GM18861 (cell line): ENCODE results near the gene PTGES2.

Source experiments
- ATAC-seq: cut with Tn5 transposase; IDR thresholded peaks from one replicate; pipeline ENCODE4 v1.9.1; 2021; ENCODE audit not compliant: unreplicated experiment

The PTGES2 gene

DNA sequence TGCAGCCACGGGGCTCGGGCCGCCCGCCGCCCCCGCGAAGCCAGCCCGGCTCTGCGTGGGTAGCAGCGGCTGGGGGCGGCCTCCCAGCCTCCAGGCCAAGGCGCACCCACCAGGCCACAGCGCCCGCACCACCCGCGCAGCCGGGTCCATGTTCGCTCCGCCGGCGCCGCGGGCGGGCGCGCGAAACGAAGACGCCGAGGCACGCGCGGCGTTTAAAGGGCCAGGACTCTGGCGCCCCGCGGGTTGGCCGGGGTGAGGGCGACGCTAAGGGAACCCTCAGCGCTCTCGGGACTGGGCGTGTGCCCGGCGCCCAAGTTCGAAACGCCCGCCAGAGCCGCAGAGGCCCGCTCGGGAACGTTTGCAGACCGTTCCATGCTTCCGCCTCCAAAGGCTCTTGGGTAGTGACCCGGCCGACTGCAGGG is at the start of gene PTGES2:
PTGES2 (minus strand) TSS at position 162 of the 422 bp plus-strand sequence; CDS start at position 150, 12 bp downstream.
- ATAC-seq = peak; percentile 51

DNA sequence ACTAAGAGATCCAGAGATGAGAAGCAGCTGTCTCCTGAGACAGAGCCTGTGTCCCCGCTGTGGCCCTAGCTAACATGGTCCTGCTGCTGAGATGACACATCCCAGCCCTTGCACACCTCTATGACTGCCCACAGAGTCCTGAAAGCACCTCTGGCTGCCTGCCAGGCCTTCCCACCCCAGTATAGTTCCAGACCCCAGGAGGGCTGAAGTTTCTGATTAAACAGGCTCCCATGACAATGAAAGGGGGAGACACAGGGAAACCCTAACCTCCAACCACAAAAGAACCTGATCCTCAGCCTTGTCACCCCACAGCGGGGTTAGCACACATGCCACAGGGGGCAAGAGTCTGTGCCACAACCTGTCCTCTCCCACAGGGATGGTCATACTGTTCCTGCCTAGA is 48.2 kb upstream of the PTGES2 start:
- no peak for ATAC-seq

DNA sequence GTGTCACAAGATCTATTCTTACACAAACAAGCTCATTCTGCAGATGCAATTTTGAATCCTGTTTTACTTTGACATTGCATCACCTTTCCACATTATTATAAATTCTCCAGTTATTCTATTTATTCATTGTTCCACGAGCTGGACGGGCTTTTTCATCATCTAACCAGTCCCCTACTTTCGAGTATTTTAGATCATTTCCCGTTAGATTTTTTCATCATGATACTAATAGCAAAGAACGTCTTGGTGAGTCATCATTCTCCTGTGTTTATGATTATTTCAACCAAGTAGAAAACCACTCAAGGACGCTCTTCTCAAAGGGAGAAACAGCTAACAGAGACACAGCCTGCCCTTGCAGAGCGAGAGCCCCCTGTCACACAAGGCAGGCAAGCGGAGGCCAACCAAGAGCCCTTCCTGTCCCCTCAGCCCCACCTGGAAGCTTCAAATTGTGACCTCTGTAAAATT is 47.6 kb upstream of the PTGES2 start:
- no peak for ATAC-seq

DNA sequence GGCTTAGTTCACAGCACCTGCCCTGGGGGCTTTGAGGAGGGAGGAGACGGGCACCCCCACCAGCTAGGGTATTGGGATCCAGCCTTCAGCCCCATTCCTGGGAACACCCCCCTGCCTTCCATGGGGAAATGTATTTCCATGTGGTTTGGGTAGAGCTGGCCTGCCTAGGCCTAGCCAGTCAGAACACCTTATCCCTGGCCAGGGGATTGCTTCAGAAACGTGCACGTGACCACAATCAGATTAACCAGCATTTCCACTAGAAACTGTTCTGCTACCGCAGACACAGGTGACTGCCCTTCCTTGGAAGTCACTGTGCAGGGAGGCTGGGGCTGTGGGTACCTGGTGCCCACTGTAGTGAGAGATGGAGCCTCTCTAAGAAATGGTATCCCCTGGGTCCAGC is 46.5 kb upstream of the PTGES2 start:
- ATAC-seq = no peak

DNA sequence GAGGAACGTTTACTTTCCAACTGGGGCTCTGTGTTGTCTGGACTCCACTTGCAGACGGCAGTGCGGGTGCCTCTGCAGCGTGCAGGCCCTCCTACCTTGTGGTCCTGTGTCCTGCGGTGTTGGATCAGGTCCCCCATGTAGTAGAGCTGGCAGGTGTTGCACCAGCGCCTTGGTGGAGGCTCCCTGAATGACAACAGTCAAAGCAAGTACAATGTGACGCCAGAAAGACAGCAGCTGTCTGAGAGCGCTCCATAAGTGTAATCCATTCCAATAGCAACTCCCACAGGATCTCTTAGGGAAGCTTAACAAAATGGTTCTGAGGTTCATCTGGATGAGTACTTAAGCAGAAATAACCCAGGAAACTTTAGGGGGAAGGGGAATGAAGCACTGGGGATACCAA is 42.4 kb upstream of the PTGES2 start:
- ATAC-seq = no peak

DNA sequence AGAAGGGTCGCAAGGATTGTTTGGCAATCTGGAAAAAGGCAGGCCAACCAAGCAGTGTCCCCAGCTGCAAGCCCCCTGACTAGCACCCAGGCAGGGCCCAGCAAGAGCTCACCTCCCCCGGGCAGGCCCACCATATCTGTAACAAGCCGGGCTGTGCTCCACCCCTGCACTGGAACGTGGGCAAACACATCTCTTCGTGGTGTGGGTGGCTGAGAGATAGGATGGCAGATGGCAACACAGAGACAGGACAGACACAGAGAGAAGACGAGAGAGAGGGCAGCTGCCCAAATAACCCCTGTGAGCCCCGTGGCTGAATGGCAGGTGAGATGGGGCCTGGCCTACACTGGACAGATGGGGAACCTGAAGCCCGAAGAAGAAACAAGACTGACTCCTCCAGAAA is 42.0 kb upstream of the PTGES2 start:
- no peak for ATAC-seq

DNA sequence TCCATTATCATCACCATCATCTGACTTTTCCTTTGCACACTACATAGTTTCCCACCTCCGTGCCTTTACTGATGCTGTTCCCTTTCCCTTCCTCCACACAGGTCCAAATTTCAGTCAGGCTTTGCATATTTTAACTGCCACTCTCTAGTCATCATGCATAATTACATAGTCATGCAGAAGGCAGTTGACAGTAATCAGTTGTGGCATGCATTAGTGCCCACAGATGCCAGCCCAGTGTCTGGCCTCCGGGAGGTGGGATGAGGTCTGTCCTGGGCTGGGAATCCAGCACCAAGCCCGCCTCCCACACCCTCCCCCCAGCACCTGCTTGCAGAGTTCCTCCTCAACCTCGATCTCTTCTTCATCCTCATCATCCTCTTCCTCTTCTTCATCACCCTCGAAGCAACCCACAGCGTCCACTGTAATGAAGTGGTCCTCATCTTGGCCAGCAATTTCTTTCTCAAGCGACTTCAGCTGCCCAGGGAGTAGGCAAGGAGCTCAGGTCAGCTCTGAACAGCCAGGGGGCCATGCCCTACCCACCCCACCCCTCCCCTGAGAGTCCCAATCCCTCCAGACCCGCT is 41.3 kb upstream of the PTGES2 start:
- no peak for ATAC-seq

DNA sequence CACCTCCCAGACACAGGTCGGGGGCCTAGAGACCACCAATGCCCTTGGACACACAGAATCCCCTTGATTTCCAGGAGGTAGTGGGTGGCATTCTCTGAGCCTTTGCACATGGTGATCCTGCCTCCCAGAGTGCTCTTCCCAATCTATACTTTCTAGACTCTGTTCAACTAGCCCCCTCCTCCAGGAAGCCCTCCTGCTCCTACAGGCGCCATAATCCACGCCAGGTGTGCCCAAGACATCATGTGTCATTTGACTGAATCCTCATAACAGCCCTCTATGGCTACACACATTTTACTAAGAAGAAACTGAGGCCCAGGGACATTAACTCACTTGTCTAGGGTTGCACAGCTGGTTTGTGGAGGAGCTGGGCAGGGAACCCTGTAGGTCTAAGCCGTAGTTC is 39.7 kb upstream of the PTGES2 start:
- no peak for ATAC-seq

DNA sequence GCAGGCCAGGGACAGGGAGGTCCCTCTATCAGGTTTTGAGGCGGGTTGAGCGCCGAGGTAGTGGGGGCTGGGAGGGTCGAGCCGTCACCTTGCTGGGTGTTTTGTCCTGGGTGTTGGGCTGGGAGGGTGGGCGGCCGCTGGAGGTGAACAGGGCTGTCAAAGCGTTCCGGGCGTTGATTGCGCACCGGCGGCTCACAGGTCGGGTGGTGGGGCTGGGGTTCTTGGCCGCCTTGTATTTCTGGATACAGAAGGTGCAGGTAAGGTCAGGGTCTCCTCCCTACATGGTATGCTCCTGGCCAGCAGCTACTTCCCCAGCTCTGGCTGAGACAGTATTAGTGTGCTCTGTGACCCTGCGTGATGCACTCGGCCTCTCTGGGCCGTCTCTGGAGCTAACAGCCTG is 38.6 kb upstream of the PTGES2 start:
- ATAC-seq = no peak

DNA sequence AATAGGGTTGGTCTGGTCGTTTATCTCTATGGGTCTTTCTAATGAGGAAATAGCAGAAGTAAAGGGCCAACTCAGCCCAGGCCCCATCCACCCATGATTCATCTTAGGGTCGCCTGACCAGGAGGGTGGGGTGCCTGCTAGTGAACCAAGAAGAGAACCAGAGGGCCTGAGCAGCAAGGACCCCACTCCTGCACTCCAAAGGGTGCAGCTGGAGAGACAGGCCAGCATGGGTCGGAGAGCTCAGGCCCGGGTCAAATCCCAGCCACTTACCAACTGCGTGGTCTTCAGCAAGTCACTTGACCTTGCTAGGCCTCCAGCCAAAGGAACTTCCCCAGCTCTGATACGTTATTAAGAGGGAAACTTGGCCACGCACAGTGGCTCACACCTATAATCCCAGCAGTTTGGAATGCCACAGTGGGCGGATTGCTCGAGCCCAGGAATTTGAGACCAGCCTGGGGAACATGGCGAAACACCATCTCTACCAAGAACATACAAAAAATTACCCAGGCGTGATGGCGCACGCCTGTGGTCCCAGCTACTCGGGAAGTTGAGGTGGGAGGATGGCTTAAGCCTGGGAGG is 36.9 kb upstream of the PTGES2 start:
- no peak for ATAC-seq

DNA sequence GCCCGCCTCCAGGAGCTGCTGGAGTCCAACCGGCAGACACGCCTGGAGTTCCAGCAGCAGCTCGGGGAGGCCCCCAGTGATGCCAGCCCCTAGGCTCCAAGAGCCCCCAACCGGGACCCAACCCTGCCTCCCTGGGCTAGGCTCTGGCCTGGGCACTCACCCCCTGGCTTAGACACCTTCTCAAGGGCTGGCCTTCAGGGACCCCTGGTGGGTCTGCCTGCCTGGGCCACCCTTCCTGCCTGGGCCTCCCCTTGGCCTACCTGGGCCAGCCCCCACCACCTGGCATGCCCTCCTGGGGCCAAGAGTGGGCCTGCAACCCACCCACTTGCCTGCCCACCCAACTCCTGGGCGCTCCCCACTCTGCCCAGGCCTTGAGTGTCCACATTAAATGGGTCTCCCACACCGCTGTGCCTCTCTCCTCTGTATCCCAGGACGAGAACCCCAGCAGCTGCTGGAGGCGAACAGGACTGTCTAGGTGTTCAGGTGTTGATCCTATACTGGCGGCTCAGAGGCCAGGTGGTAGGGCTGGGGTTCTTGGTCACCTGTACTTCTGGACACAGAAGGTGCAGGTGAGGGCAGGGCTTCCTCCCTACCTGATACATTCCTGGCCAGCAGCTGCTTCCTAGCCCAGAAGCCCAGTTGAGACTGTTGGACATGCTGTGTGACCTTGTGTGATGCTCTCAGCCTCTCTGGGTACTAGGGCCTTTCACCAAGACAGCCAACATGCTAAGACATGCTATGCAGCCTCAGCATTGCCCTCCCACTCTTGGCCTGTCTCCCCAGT is 36.2 kb upstream of the PTGES2 start:
- no peak for ATAC-seq

DNA sequence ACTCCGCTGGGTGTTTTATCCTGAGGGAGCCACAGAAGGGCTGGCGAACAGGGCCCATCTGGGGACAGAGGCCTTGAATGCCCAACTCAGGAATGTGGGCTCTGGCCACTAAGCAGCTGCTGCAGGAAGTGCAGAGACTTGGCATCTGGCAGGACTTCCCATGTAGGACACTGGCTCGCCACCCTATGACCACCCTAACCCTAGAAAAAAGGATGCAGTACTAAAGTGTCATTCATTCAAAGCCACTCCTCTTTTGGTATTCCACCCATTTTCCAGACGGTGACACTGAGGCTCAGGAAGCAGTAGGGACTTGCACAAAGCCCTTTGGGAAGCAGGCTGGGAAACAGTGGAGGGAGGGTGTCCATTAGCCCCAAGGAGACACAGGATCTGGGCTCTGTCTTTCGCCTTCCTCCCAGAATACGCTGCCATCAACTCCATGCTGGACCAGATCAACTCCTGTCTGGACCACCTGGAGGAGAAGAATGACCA is 35.5 kb upstream of the PTGES2 start:
- ATAC-seq = no peak

DNA sequence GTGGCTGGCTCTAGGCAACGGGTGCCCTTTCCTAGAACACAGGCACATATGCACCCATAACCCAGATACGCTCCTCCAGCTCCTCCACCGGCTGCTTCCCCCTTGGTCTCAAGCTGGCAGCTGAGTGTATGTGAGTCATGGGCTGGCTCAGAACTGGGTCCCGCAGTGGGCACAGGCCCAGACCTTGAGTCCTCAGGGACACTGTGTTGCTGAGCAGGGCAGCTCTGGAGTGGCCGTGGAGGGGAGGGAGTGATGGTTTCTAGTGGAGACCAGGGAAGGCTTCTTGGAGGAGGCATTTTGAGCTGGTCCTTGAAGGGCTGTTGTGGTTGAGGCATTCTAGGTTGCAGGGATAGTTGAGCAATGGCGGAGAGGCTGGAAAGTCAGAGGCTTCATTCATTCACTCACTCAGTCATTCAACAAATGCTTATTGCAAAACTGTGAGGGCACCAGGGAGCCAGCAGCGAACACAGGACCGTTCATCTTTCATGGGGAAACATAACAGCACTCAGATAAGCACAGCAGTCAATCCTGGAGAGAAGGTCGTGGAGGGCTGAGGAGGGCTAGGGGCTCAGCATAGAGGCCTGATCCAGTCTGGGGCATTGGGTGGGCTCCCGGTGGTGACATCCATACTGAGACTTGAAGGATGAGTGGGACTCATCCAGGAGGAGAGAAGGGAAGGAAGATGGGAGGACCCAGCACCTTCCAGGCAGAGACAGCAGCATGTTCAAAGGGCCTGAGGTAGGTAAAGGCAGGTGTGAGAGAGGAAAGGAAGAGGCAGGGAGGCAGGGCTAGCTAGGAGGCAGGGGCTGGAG is 34.9 kb upstream of the PTGES2 start:
- ATAC-seq = no peak

DNA sequence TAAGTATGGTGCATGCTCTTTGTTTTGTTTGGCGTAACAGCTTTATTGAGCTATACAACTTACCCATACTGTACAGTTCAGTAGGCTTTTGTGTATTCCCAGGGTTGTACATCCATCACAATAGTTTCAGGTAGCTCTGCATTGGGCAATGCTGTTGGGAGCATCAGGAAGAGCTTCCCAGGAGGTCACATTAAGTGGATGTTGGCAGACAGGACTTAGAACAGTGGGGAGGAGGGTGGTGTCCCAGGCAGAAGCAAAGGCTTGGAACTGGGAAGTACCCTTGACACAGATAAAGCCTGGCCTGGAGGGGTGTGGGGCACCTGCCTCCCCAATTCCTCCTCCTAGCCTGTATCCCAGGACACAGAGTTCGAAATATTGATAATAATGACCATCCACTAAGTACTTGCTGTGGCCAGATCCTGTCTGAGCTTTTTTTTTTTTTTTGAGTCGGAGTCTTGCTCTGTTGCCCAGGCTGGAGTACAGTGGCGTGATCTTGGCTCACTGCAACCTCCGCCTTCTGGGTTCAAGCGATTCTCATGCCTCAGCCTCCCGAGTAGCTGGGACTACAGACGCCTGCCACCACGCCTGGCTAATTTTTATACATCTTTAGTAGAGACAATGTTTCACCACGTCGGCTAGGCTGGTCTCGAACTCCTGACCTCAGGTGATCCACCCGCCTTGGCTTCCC is 33.8 kb upstream of the PTGES2 start:
- no peak for ATAC-seq

DNA sequence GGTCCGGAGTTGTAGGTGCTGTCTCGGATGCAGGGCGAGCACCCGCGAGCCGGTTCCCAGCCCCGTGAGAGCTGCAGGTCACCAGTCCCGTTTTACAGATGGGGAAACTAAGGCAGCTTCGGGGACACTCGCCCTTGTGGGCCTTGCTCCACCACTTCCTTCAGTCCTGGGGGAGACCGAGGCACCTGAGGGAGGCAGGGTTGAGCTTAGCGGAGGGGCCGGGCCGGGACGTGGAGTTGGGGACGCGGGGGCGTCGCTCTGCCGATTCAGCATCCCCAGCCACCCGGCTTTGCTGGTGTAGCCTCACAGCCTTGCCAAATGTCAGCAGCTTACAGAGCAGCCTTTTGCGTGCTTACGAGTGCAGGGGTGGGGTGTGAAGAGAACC is 33.1 kb upstream of the PTGES2 start:
- peak; percentile 8 for ATAC-seq

DNA sequence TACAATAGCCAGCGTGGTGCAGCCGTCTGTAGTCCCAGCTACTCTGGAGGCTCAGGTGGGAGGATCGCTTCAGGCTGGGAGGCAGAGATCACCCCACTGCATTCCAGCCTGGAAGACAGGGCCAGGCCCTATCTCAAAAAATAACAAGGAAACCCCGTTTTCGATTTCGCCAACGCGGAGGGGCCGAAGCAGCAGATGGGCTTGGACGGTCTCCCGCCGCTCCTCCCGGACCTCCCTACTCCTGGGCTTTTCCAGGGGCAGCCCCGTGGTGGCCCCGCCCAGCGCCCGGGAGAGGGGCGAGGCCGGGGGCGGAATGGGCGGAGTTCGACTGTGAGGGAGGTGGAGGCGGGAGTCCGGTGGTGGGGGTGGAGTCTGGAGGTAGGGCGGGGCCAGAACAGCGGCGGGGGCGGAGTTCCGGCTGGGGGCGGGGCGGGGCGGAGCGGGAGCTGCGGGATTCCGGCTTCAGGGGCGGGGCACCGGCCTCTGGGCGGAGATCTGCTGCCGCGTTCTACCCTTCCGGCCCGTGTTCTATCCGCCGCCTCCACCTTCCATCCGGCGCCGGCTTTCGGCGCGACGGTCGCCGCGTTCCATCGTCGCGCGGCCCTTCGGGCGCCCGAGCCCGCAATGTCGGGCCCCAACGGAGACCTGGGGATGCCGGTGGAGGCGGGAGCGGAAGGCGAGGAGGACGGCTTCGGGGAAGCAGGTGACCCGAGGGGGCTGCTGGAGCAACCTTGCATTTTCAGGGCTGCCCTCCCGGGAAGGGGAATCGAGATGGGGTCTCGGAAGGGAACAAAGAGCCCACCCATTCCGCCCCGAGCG is 32.5 kb upstream of the PTGES2 start, which contains the start of gene BBLN:
BBLN (plus strand) TSS at position 482 of the 819 bp plus-strand sequence; CDS start at position 625, 143 bp downstream.
- peak; percentile 55 for ATAC-seq

DNA sequence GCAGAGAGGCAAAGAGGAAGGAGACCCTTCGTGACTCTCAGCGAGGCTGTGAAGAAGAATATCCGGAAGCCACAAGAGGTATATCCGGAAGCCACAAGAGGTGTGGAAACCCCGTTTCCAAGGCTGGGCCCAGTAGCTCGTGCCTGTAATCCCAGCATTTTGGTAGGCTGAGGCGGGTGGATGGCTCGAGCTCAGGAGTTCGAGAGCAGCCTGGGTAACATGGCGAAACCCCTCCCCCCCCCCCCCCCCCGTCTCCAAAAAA is 31.9 kb upstream of the PTGES2 start:
- no peak for ATAC-seq

DNA sequence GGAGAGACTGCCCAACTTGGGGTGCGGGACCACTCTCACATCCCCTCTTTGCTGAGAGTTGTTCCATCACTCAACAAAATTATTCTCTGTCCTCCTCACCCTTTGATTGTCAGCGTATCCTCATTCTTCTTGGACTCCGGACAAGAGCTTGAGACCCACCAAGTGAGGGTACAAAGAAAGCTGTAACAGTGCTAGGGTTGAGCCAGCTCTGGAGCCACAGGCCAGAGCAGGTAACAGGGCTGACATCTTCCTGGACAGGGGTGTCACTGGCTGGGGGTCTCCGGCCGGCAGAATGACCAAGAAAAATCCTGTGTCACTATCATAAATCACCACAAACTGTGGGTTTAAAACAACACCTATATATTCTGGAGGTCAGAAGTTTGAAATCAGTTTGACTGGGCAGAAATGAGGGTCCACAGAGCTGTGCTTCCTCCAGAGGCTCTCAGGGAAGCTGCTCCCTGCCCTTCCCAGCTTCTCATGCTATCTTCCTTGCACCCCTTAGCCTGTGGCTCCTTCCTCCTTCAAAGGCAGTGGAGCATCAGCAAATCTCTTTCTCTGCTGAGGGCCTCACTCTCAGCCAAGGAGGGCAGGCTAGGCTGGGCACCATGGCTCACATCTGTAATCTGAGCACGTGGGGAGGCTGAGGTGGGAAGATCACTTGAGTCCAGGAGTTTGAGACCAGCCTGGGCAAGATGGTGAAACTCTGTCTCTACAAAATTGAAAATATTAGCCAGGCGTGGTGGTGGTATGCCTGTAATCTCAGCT is 28.4 kb upstream of the PTGES2 start:
- ATAC-seq = no peak

DNA sequence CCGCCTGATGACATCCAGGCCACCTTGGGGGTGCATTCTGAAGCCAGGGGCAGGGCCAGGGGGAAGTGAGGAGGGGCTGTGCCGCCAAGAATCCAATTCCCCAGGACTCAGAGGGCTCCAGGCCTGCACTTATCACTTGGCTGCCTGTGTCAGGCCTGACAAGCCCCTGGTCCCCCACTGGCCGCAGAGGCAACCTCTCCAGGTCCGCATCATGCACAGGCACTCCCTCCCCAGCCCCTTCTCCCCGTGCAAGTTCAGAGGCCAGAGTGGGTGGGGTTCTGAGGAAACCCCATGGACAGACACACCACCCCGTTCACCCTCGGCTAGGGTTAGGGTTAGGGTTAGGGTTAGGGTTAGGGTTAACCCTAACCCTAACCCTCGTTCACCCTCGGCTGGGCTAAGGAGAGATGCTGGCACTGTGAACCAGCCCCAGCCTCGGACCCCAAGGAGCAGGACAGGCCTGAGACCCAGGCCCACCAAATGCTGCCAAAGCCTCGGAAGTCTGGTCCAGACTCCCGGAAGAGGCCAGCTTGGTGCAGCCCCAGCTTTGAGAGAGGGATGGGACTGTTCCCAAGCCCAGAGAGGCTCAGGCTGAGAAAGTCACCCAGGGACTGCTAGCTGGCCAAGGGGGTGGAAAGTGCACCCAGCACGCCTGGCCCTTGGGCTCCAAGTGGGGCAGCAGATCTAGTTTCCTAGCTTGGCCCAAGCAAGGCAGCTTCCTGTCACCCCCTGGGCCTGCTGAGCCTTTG is 26.6 kb upstream of the PTGES2 start:
- no peak for ATAC-seq
